Peyer's patch (tissue), 4 donors: ENCODE measurements around the gene HHAT. TPM values are rescaled to one million over a fixed set of nuclear protein-coding genes. Genes with fewer than 3 reads are reported as not detected.

Source experiments
- DNase-seq, 3 donors: peaks; one replicate each; pipeline ENCODE4 v3.0.0-alpha.2; 2017 to 2019
- H3K27ac ChIP-seq, 4 donors: fragments of 200-600 bp; sonication (generic); one replicate each; pipeline ENCODE4 v1.5.1; 2016 to 2019
- H3K27me3 ChIP-seq, 2 donors: fragments of 200-600 bp; sonication (generic); one replicate each; pipeline ENCODE4 v1.5.1; 2019
- H3K36me3 ChIP-seq, 3 donors: fragments of 200-600 bp; sonication (generic); one replicate each; pipeline ENCODE4 v1.5.1; 2016 to 2019
- H3K4me1 ChIP-seq, 4 donors: fragments of 200-600 bp; sonication (generic); one replicate each; pipeline ENCODE4 v1.5.1; 2016 to 2019
- H3K4me3 ChIP-seq, 4 donors: fragments of 200-600 bp; sonication (generic); 1 replicate in 3 of 4; 2 replicates in 1 of 4; pipeline ENCODE4 v1.5.1; 2016 to 2019; ENCODE audit warnings: mild to moderate bottlenecking in 1 of 4
- H3K9me3 ChIP-seq, 4 donors: fragments of 200-600 bp; sonication (generic); one replicate each; pipeline ENCODE4 v1.5.1; 2016 to 2019; ENCODE audit warnings: mild to moderate bottlenecking in 1 of 4
- POLR2A ChIP-seq, 2 donors: fragments of 450-650 bp; IDR thresholded peaks; one replicate each; pipeline ENCODE4 v1.5.1; 2017; ENCODE audit warnings: antibody characterized with exemption in 2 of 2, mild to moderate bottlenecking in 2 of 2, moderate library complexity in 2 of 2
- total RNA-seq, 4 donors: library from RNA; depleted of rRNA; stranded (reverse); fragments of >200 nt; gene quantifications; one replicate each; pipeline ENCODE4 v1.1.0, GENCODE V29; 2016
- TF ChIP-seq, protein P1 (sequence below), 6 experiments: fragments of 450-650 bp in 4 of 6; fragments of 200-600 bp in 2 of 6; sonication (generic) in 1 of 6; IDR thresholded peaks; one replicate each; pipeline ENCODE4 v1.5.1; 2017 to 2019; ENCODE audit warnings: antibody characterized with exemption in 6 of 6, mild to moderate bottlenecking in 3 of 6, moderate library complexity in 1 of 6

HHAT gene
- total RNA-seq, 4 donors from 2014 or later, result 2.3 to 16.9 (median 7.3) TPM

DNA sequence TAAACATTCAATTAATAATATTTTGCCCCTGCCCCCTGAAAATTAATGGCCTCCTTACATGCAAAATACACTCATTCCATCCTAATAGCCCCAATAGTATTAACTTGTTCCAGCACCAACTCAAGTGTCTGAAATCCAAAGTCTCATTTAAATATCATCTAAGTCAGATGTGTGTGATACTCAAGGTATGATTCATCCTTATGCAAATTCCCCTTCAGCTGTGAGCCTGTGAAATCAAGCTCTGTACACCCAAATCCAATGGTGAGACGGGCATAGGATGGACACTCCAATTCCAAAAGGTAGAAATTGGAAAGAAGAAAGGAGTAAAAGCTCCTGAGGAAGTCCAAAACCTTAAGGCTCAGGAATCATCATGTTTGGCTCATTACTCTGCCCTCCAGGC lies 83.5 kb downstream of the HHAT start:
- TF ChIP-seq, protein P1, sequence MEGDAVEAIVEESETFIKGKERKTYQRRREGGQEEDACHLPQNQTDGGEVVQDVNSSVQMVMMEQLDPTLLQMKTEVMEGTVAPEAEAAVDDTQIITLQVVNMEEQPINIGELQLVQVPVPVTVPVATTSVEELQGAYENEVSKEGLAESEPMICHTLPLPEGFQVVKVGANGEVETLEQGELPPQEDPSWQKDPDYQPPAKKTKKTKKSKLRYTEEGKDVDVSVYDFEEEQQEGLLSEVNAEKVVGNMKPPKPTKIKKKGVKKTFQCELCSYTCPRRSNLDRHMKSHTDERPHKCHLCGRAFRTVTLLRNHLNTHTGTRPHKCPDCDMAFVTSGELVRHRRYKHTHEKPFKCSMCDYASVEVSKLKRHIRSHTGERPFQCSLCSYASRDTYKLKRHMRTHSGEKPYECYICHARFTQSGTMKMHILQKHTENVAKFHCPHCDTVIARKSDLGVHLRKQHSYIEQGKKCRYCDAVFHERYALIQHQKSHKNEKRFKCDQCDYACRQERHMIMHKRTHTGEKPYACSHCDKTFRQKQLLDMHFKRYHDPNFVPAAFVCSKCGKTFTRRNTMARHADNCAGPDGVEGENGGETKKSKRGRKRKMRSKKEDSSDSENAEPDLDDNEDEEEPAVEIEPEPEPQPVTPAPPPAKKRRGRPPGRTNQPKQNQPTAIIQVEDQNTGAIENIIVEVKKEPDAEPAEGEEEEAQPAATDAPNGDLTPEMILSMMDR (IDR thresholded peaks at IDR 0.05), result no peak
- no peak for TF ChIP-seq POLR2A (IDR thresholded peaks at IDR 0.05)
- no peak overlapping the region for H3K27ac ChIP-seq
- H3K27me3 ChIP-seq, result no peaks in the 10 kb centered on the region

DNA sequence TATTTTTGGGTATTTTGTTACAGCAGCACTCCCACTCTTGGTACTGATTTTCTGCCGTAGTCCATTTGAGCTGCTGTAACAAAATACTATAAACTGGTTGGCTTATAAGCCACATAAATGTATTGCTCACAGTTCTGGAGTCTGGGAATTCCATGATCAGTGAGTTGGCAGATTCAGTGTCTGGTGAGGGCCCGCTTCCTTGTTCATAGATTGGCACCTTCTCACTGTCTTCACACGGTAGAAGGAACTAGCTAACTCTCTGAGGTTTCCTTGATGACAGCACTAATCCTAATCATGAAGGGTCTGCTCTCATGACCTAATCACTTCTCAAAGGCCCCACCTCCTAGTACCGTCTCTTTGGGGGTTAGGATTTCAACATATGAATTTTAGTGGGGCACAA lies 85.2 kb downstream of the HHAT start:
- Histone ChIP-seq H3K27me3 (no peaks in the 10 kb centered on the region), H3K4me3 (no peak overlapping the region), H3K36me3 (no peaks in the 10 kb centered on the region), H3K9me3 (no peaks in the 10 kb centered on the region), H3K27ac (no peak overlapping the region), H3K4me1 (no peaks in the 10 kb centered on the region)
- DNase-seq, result no peak
- TF ChIP-seq, protein P1 (IDR thresholded peaks at IDR 0.05), result no peak
- no peak for TF ChIP-seq POLR2A (IDR thresholded peaks at IDR 0.05)

More for the DNA sequence above, 83.5 kb downstream of the HHAT start:
- H3K4me3 ChIP-seq, result no peak overlapping the region
- no peaks in the 10 kb centered on the region for H3K9me3 ChIP-seq
- H3K4me1 ChIP-seq, result no peaks in the 10 kb centered on the region
- no peak for DNase-seq
- no peaks in the 10 kb centered on the region for H3K36me3 ChIP-seq

DNA sequence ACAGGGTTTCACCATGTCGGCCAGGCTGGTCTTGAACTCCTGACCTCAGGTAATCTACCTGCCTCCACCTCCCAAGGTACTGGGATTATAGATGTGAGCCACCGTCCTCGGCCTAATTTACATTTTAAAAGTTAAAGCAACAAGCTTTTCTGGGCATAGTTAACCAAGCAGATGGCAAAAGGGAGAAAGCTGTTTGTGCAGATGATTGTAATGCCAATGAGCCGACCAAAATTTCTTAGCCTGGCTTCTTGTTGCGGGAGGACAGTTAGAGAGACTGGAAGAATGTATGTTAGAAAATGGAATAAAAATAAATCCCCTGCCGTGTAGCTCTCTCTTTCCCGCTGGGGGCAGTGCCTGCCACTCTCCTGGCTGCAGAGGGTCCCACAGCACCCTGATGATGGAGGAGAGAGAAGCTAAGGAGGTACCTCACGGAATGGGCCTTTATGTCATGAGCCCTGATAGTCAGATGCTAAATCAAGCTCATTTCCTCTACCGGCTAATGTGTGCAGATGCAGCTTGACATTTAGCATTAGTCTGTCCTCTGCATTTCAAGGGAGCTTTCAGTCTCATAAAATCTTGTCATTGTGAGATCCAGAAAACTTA lies 87.2 kb downstream of the HHAT start:
- TF ChIP-seq POLR2A (IDR thresholded peaks at IDR 0.05), result no peak
- TF ChIP-seq, protein P1 (IDR thresholded peaks at IDR 0.05), result no peak
- no peak for DNase-seq
- no peaks in the 10 kb centered on the region for H3K27me3 ChIP-seq
- no peak overlapping the region for H3K27ac ChIP-seq
- H3K4me3 ChIP-seq, result no peak overlapping the region
- no peaks in the 10 kb centered on the region for H3K4me1 ChIP-seq
- H3K9me3 ChIP-seq, result no peaks in the 10 kb centered on the region
- H3K36me3 ChIP-seq, result no peaks in the 10 kb centered on the region

DNA sequence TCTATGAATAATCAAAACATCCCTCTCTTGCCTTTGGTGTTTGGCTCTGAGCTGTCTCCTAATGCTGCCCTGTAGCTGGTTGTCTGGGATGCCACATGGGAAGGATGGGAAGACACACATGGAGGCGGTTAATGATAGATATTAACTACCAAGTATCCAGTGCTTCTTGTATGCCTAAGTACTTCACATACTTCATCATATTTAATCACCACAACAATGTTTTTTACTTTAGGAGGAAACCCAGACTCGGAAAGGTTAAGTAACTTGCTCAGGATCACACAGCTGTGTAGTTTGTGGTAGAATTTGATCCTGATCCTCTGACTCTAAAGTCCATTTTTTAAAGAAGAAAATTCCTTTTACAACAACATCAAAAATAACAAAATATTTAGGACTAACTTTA lies 88.0 kb downstream of the HHAT start:
- Histone ChIP-seq H3K9me3 (no peaks in the 10 kb centered on the region), H3K4me3 (no peak overlapping the region), H3K27ac (no peak overlapping the region), H3K36me3 (no peaks in the 10 kb centered on the region), H3K4me1 (no peaks in the 10 kb centered on the region), H3K27me3 (no peaks in the 10 kb centered on the region)
- no peak for DNase-seq
- no peak for TF ChIP-seq POLR2A (IDR thresholded peaks at IDR 0.05)
- TF ChIP-seq, protein P1 (IDR thresholded peaks at IDR 0.05), result no peak

DNA sequence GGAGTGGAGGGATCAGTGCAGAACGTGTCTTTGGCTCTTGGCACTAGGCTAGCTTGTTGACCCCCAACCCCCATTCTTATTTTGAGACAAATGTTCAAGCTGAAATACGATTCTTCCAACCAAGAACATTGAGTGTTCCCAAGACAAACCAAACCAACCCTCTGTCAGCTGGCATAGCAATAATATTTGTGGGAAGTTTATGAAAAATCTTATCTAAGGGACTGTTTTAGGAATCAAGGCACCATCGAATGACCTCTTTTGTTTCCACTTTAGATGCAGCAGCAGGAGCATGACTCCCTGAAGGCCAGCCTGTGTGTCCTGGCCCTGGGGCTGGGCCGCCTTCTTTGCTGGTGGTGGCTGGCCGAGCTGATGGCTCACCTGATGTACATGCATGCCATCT lies 89.2 kb downstream of the HHAT start:
- no peaks in the 10 kb centered on the region for H3K36me3 ChIP-seq

More for the DNA sequence above, 89.2 kb downstream of the HHAT start:
- Histone ChIP-seq H3K27ac (no peak overlapping the region), H3K4me1 (no peaks in the 10 kb centered on the region), H3K27me3 (no peaks in the 10 kb centered on the region), H3K4me3 (no peak overlapping the region), H3K9me3 (no peaks in the 10 kb centered on the region)
- TF ChIP-seq, protein P1 (IDR thresholded peaks at IDR 0.05), result no peak
- no peak for TF ChIP-seq POLR2A (IDR thresholded peaks at IDR 0.05)
- no peak for DNase-seq
